ENCODE data around the gene THOC5. TPM values are rescaled to one million over a fixed set of nuclear protein-coding genes. Genes with fewer than 3 reads are reported as not detected.

The THOC5 gene
- polyA plus RNA-seq, 4 donors = 20.3 to 27.3 (median 22.5) TPM

- FAIRE-seq (no peak), DNase-seq (peak in 1 of 2 donors; percentile 83)
- H3K9me3 ChIP-seq (ENCODE audit: control insufficient read depth in 2 of 2, insufficient read depth in 1 of 2, low read depth in 1 of 2, low read length in 1 of 2) = peaks cover 0 to 2% of the 10 kb centered on the region in 2 donors
- peaks cover 0 to 10% (median 0%) of the 10 kb centered on the region in 3 donors for H3K4me1 ChIP-seq (ENCODE audit: control insufficient read depth in 3 of 3, insufficient read depth in 2 of 3, low read depth in 1 of 3, low read length in 2 of 3)
- 15 to 35% (median 34%) methylated on average over 83 to 107 of the region's 107 CpGs for WGBS, 3 donors
- no peak overlapping the region for H3K27ac ChIP-seq (ENCODE audit: low read depth in 1 of 3, low read length in 2 of 3)
- peak overlapping the region in 1 of 3 donors; percentile 27 for H3K4me3 ChIP-seq (ENCODE audit: low read depth in 1 of 3, low read length in 3 of 3)
- peaks cover 0 to 30% (median 22%) of the 10 kb centered on the region in 3 donors for H3K27me3 ChIP-seq (ENCODE audit: control insufficient read depth in 3 of 3, insufficient read depth in 3 of 3, low read length in 3 of 3)
- H3K36me3 ChIP-seq (ENCODE audit: control insufficient read depth in 3 of 3, insufficient read depth in 2 of 3, low read depth in 1 of 3, low read length in 3 of 3) = peaks cover 0 to 8% (median 0%) of the 10 kb centered on the region in 3 donors
Observed at GRCh38 chr22:29480512-29481264, 72.9 kb downstream of the THOC5 start.

- H3K27ac ChIP-seq (ENCODE audit: low read depth in 1 of 3, low read length in 2 of 3) = no peak overlapping the region
- FAIRE-seq (no peak), DNase-seq (no peak)
- H3K4me3 ChIP-seq (ENCODE audit: low read depth in 1 of 3, low read length in 3 of 3) = no peak overlapping the region
- H3K36me3 ChIP-seq (ENCODE audit: control insufficient read depth in 3 of 3, insufficient read depth in 2 of 3, low read depth in 1 of 3, low read length in 3 of 3) = peaks cover 0 to 4% (median 0%) of the 10 kb centered on the region in 3 donors
- H3K27me3 ChIP-seq (ENCODE audit: control insufficient read depth in 3 of 3, insufficient read depth in 3 of 3, low read length in 3 of 3) = peaks cover 0 to 30% (median 25%) of the 10 kb centered on the region in 3 donors
- WGBS, 3 donors = 7 to 16% (median 15%) methylated on average over 20 to 39 of the region's 39 CpGs
- peaks cover 0 to 2% of the 10 kb centered on the region in 2 donors for H3K9me3 ChIP-seq (ENCODE audit: control insufficient read depth in 2 of 2, insufficient read depth in 1 of 2, low read depth in 1 of 2, low read length in 1 of 2)
- peaks cover 0 to 10% (median 0%) of the 10 kb centered on the region in 3 donors for H3K4me1 ChIP-seq (ENCODE audit: control insufficient read depth in 3 of 3, insufficient read depth in 2 of 3, low read depth in 1 of 3, low read length in 2 of 3)
Observed at GRCh38 chr22:29480262-29480511, 73.4 kb downstream of the THOC5 start.

GRCh38 chr22:29479417-29480261, 73.9 kb downstream of the THOC5 start, which contains the start of gene NEFH:
TSS of gene NEFH (plus strand) at chr22:29480218. CDS start at chr22:29480263, 45 bp downstream.
- peaks cover 0 to 10% (median 0%) of the 10 kb centered on the region in 3 donors for H3K4me1 ChIP-seq (ENCODE audit: control insufficient read depth in 3 of 3, insufficient read depth in 2 of 3, low read depth in 1 of 3, low read length in 2 of 3)
- H3K27me3 ChIP-seq (ENCODE audit: control insufficient read depth in 3 of 3, insufficient read depth in 3 of 3, low read length in 3 of 3) = peaks cover 0 to 30% (median 25%) of the 10 kb centered on the region in 3 donors
- 9 to 13% (median 9%) methylated on average over 40 to 48 of the region's 48 CpGs for WGBS, 3 donors
- FAIRE-seq (no peak), DNase-seq (peak in 1 of 2 donors; percentile 46)
- peak within 1 kb of the TSS in 1 of 3 donors; percentile 27 for H3K4me3 ChIP-seq (ENCODE audit: low read depth in 1 of 3, low read length in 3 of 3)
- peaks cover 0 to 2% of the 10 kb centered on the region in 2 donors for H3K9me3 ChIP-seq (ENCODE audit: control insufficient read depth in 2 of 2, insufficient read depth in 1 of 2, low read depth in 1 of 2, low read length in 1 of 2)
- peaks cover 0 to 4% (median 0%) of the 10 kb centered on the region in 3 donors for H3K36me3 ChIP-seq (ENCODE audit: control insufficient read depth in 3 of 3, insufficient read depth in 2 of 3, low read depth in 1 of 3, low read length in 3 of 3)
- no peak within 1 kb of the TSS for H3K27ac ChIP-seq (ENCODE audit: low read depth in 1 of 3, low read length in 2 of 3)

GRCh38 chr22:29478326-29479276, 75.0 kb downstream of the THOC5 start:
- Histone ChIP-seq H3K36me3 (ENCODE audit: control insufficient read depth in 3 of 3, insufficient read depth in 2 of 3, low read depth in 1 of 3, low read length in 3 of 3) (peaks cover 0 to 2% (median 0%) of the 10 kb centered on the region in 3 donors), H3K4me3 (ENCODE audit: low read depth in 1 of 3, low read length in 3 of 3) (no peak overlapping the region), H3K9me3 (ENCODE audit: control insufficient read depth in 2 of 2, insufficient read depth in 1 of 2, low read depth in 1 of 2, low read length in 1 of 2) (peaks cover 0 to 2% of the 10 kb centered on the region in 2 donors), H3K27me3 (ENCODE audit: control insufficient read depth in 3 of 3, insufficient read depth in 3 of 3, low read length in 3 of 3) (peaks cover 0 to 30% (median 25%) of the 10 kb centered on the region in 3 donors), H3K4me1 (ENCODE audit: control insufficient read depth in 3 of 3, insufficient read depth in 2 of 3, low read depth in 1 of 3, low read length in 2 of 3) (peaks cover 0 to 10% (median 0%) of the 10 kb centered on the region in 3 donors), H3K27ac (ENCODE audit: low read depth in 1 of 3, low read length in 2 of 3) (no peak overlapping the region)
- WGBS, 3 donors = 11 to 23% (median 18%) methylated on average over 21 of the region's 21 CpGs
- FAIRE-seq (no peak), DNase-seq (peak in 1 of 2 donors; percentile 49)

GRCh38 chr22:29477723-29478318, 75.7 kb downstream of the THOC5 start:
- no peaks in the 10 kb centered on the region for H3K36me3 ChIP-seq (ENCODE audit: control insufficient read depth in 3 of 3, insufficient read depth in 2 of 3, low read depth in 1 of 3, low read length in 3 of 3)
- peaks cover 0 to 2% of the 10 kb centered on the region in 2 donors for H3K9me3 ChIP-seq (ENCODE audit: control insufficient read depth in 2 of 2, insufficient read depth in 1 of 2, low read depth in 1 of 2, low read length in 1 of 2)
- no peak for FAIRE-seq
- peaks cover 0 to 10% (median 0%) of the 10 kb centered on the region in 3 donors for H3K4me1 ChIP-seq (ENCODE audit: control insufficient read depth in 3 of 3, insufficient read depth in 2 of 3, low read depth in 1 of 3, low read length in 2 of 3)
- DNase-seq = no peak
- peaks cover 0 to 30% (median 25%) of the 10 kb centered on the region in 3 donors for H3K27me3 ChIP-seq (ENCODE audit: control insufficient read depth in 3 of 3, insufficient read depth in 3 of 3, low read length in 3 of 3)
- no peak overlapping the region for H3K27ac ChIP-seq (ENCODE audit: low read depth in 1 of 3, low read length in 2 of 3)
- 18 to 36% (median 25%) methylated on average over 4 of the region's 4 CpGs for WGBS, 3 donors
- no peak overlapping the region for H3K4me3 ChIP-seq (ENCODE audit: low read depth in 1 of 3, low read length in 3 of 3)

- DNase-seq = no peak
- no peak for FAIRE-seq
- no peak overlapping the region for H3K27ac ChIP-seq (ENCODE audit: low read depth in 1 of 3, low read length in 2 of 3)
- H3K36me3 ChIP-seq (ENCODE audit: control insufficient read depth in 3 of 3, insufficient read depth in 2 of 3, low read depth in 1 of 3, low read length in 3 of 3) = peaks cover 0 to 3% (median 0%) of the 10 kb centered on the region in 3 donors
- peaks cover 0 to 26% (median 22%) of the 10 kb centered on the region in 3 donors for H3K27me3 ChIP-seq (ENCODE audit: control insufficient read depth in 3 of 3, insufficient read depth in 3 of 3, low read length in 3 of 3)
- H3K4me3 ChIP-seq (ENCODE audit: low read depth in 1 of 3, low read length in 3 of 3) = no peak overlapping the region
- peaks cover 0 to 2% of the 10 kb centered on the region in 2 donors for H3K9me3 ChIP-seq (ENCODE audit: control insufficient read depth in 2 of 2, insufficient read depth in 1 of 2, low read depth in 1 of 2, low read length in 1 of 2)
- WGBS, 3 donors = 51 to 71% (median 54%) methylated on average over 6 of the region's 6 CpGs
- peaks cover 0 to 2% (median 0%) of the 10 kb centered on the region in 3 donors for H3K4me1 ChIP-seq (ENCODE audit: control insufficient read depth in 3 of 3, insufficient read depth in 2 of 3, low read depth in 1 of 3, low read length in 2 of 3)
Observed at GRCh38 chr22:29476116-29476515, 77.4 kb downstream of the THOC5 start.

GRCh38 chr22:29475550-29475949, 78.0 kb downstream of the THOC5 start:
- DNase-seq (no peak), FAIRE-seq (no peak)
- no peak overlapping the region for H3K4me3 ChIP-seq (ENCODE audit: low read depth in 1 of 3, low read length in 3 of 3)
- no peaks in the 10 kb centered on the region for H3K4me1 ChIP-seq (ENCODE audit: control insufficient read depth in 3 of 3, insufficient read depth in 2 of 3, low read depth in 1 of 3, low read length in 2 of 3)
- H3K27me3 ChIP-seq (ENCODE audit: control insufficient read depth in 3 of 3, insufficient read depth in 3 of 3, low read length in 3 of 3) = peaks cover 0 to 26% (median 17%) of the 10 kb centered on the region in 3 donors
- H3K27ac ChIP-seq (ENCODE audit: low read depth in 1 of 3, low read length in 2 of 3) = no peak overlapping the region
- 69 to 85% (median 81%) methylated on average over 8 of the region's 8 CpGs for WGBS, 3 donors
- peaks cover 0 to 2% of the 10 kb centered on the region in 2 donors for H3K9me3 ChIP-seq (ENCODE audit: control insufficient read depth in 2 of 2, insufficient read depth in 1 of 2, low read depth in 1 of 2, low read length in 1 of 2)
- H3K36me3 ChIP-seq (ENCODE audit: control insufficient read depth in 3 of 3, insufficient read depth in 2 of 3, low read depth in 1 of 3, low read length in 3 of 3) = peaks cover 0 to 3% (median 0%) of the 10 kb centered on the region in 3 donors

Measured in small intestine (tissue), 7 donors.